ENCODE measurements around the gene RBM17.

RBM17 gene

GRCh38 chr10:6115411-6115810, 26.6 kb downstream of the RBM17 start:
- Histone ChIP-seq H3K4me1 (ENCODE audit: control extremely low read depth in 1 of 4, control insufficient read depth in 4 of 4, insufficient read depth in 4 of 4, low read length in 3 of 4) (no peaks in the 10 kb centered on the region), H3K9me3 (ENCODE audit: control extremely low read depth in 1 of 5, control insufficient read depth in 4 of 5, insufficient read depth in 2 of 5, low read depth in 1 of 5, low read length in 4 of 5) (no peaks in the 10 kb centered on the region), H3K27ac (ENCODE audit: insufficient read depth in 1 of 2, low read depth in 1 of 2, low read length in 2 of 2, poor library complexity in 1 of 2, severe bottlenecking in 2 of 2) (no peak overlapping the region), H3K36me3 (ENCODE audit: control insufficient read depth in 4 of 4, insufficient read depth in 4 of 4, low read length in 3 of 4) (peaks cover 21 to 64% (median 46%) of the 10 kb centered on the region in 4 experiments), H3K27me3 (replicated peaks in 2 of 5; ENCODE audit: control insufficient read depth in 4 of 5, insufficient read depth in 5 of 5, low read length in 4 of 5) (no peaks in the 10 kb centered on the region), H3K4me3 (ENCODE audit: control insufficient read depth in 1 of 7, extremely low read depth in 1 of 7, insufficient read depth in 4 of 7, low read depth in 2 of 7, low read length in 6 of 7) (no peak overlapping the region)
- POLR2A ChIA-PET = no interaction called here
- CTCF ChIA-PET = interaction anchor here (0.6 to 1.5 kb wide), 3 partner anchors 32 to 57 kb away, joined by 3 to 5 read pairs (median 3); no protein-coding TSS in a partner anchor
- WGBS (ENCODE audit: insufficient coverage) = 97% methylated on average over 4 of the region's 4 CpGs
- DNase-seq = no peak

DNA sequence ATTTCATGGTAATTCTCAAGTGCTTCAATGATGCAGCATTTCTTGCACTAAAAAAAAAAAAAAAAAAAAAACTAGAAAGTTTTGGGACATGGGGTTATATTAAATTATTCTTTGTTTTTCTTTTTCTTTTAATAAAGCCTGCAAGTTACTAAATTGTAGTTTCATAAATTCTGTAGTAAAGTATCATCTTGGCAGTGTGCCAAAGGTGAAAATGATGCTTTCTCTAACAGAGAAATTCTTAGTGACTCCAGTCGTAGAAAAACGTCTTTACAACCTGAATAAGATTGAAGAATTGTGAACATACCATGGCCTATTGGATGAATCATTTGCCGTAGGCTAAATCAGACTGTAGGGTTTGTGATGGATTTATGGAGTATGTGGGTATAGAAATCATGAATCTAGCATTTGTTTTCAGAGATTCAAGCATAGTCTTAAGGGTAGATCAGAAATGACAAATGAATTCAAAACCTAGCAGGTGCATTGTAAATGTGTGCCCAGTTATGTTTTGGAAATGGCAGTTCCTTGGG, 27.1 kb downstream of the RBM17 start:
- Histone ChIP-seq H3K4me1 (ENCODE audit: control extremely low read depth in 1 of 4, control insufficient read depth in 4 of 4, insufficient read depth in 4 of 4, low read length in 3 of 4) (peaks cover 0 to 4% (median 0%) of the 10 kb centered on the region in 4 experiments), H3K27ac (ENCODE audit: insufficient read depth in 1 of 2, low read depth in 1 of 2, low read length in 2 of 2, poor library complexity in 1 of 2, severe bottlenecking in 2 of 2) (no peak overlapping the region), H3K27me3 (replicated peaks in 2 of 5; ENCODE audit: control insufficient read depth in 4 of 5, insufficient read depth in 5 of 5, low read length in 4 of 5) (no peaks in the 10 kb centered on the region), H3K36me3 (ENCODE audit: control insufficient read depth in 4 of 4, insufficient read depth in 4 of 4, low read length in 3 of 4) (peaks cover 21 to 59% (median 43%) of the 10 kb centered on the region in 4 experiments), H3K4me3 (ENCODE audit: control insufficient read depth in 1 of 7, extremely low read depth in 1 of 7, insufficient read depth in 4 of 7, low read depth in 2 of 7, low read length in 6 of 7) (no peak overlapping the region), H3K9me3 (ENCODE audit: control extremely low read depth in 1 of 5, control insufficient read depth in 4 of 5, insufficient read depth in 2 of 5, low read depth in 1 of 5, low read length in 4 of 5) (no peaks in the 10 kb centered on the region)
- POLR2A ChIA-PET = no interaction called here
- 100% methylated on average over 1 of the region's 3 CpGs for WGBS (ENCODE audit: insufficient coverage)
- DNase-seq = no peak
- CTCF ChIA-PET = interaction anchor here (1.0 to 1.5 kb wide), 2 partner anchors 24 to 32 kb away, joined by 3 read pairs; no protein-coding TSS in a partner anchor

- H3K9me3 ChIP-seq (ENCODE audit: control extremely low read depth in 1 of 5, control insufficient read depth in 4 of 5, insufficient read depth in 2 of 5, low read depth in 1 of 5, low read length in 4 of 5) = no peaks in the 10 kb centered on the region
- H3K36me3 ChIP-seq (ENCODE audit: control insufficient read depth in 4 of 4, insufficient read depth in 4 of 4, low read length in 3 of 4) = peaks cover 19 to 51% (median 37%) of the 10 kb centered on the region in 4 experiments
- H3K27ac ChIP-seq (ENCODE audit: insufficient read depth in 1 of 2, low read depth in 1 of 2, low read length in 2 of 2, poor library complexity in 1 of 2, severe bottlenecking in 2 of 2) = no peak overlapping the region
- H3K27me3 ChIP-seq (replicated peaks in 2 of 5; ENCODE audit: control insufficient read depth in 4 of 5, insufficient read depth in 5 of 5, low read length in 4 of 5) = no peaks in the 10 kb centered on the region
- ChIA-PET POLR2A (no interaction called here), CTCF (interaction anchor here (1.0 kb wide), 1 partner anchor 23 kb away, joined by 3 read pairs; no protein-coding TSS in a partner anchor)
- no CpG with 5 or more reads among the region's 1 CpG for WGBS (ENCODE audit: insufficient coverage)
- H3K4me3 ChIP-seq (ENCODE audit: control insufficient read depth in 1 of 7, extremely low read depth in 1 of 7, insufficient read depth in 4 of 7, low read depth in 2 of 7, low read length in 6 of 7) = no peak overlapping the region
- DNase-seq = no peak
- peaks cover 0 to 4% (median 0%) of the 10 kb centered on the region in 4 experiments for H3K4me1 ChIP-seq (ENCODE audit: control extremely low read depth in 1 of 4, control insufficient read depth in 4 of 4, insufficient read depth in 4 of 4, low read length in 3 of 4)
Observed at GRCh38 chr10:6116806-6117205, 28.0 kb downstream of the RBM17 start.

GRCh38 chr10:6117711-6118110, 28.9 kb downstream of the RBM17 start:
- Histone ChIP-seq H3K9me3 (ENCODE audit: control extremely low read depth in 1 of 5, control insufficient read depth in 4 of 5, insufficient read depth in 2 of 5, low read depth in 1 of 5, low read length in 4 of 5) (no peaks in the 10 kb centered on the region), H3K4me3 (ENCODE audit: control insufficient read depth in 1 of 7, extremely low read depth in 1 of 7, insufficient read depth in 4 of 7, low read depth in 2 of 7, low read length in 6 of 7) (no peak overlapping the region), H3K27me3 (replicated peaks in 2 of 5; ENCODE audit: control insufficient read depth in 4 of 5, insufficient read depth in 5 of 5, low read length in 4 of 5) (no peaks in the 10 kb centered on the region), H3K27ac (ENCODE audit: insufficient read depth in 1 of 2, low read depth in 1 of 2, low read length in 2 of 2, poor library complexity in 1 of 2, severe bottlenecking in 2 of 2) (no peak overlapping the region), H3K4me1 (ENCODE audit: control extremely low read depth in 1 of 4, control insufficient read depth in 4 of 4, insufficient read depth in 4 of 4, low read length in 3 of 4) (peaks cover 0 to 4% (median 0%) of the 10 kb centered on the region in 4 experiments), H3K36me3 (ENCODE audit: control insufficient read depth in 4 of 4, insufficient read depth in 4 of 4, low read length in 3 of 4) (peaks cover 16 to 42% (median 30%) of the 10 kb centered on the region in 4 experiments)
- no peak for DNase-seq
- ChIA-PET CTCF (interaction anchor here (0.9 kb wide), 2 partner anchors 30 to 85 kb away, joined by 3 read pairs; partner anchors contain the start of gene PFKFB3), POLR2A (no interaction called here)
- WGBS (ENCODE audit: insufficient coverage) = 97% methylated on average over 10 of the region's 11 CpGs

DNA sequence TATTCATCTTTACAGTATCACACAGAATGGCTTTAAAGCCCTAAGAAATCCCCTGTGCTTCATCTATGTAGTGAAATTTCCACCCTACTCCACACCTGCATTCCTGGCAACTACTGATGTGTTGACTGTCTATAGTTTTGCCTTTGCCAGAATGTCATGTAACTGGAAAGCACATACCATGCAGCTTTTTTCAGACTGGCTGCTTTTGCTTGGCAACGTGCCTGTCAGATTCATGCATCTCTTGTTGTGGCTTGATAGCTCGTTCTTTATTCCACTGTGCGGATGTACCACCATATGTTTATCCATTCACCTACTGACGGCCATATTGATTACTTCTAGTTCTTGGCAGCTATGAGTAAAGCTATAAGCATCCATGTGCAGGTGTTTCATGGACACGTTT, 30.6 kb downstream of the RBM17 start:
- CTCF ChIA-PET = interaction anchor here (0.9 to 2.0 kb wide), 7 partner anchors 12 to 291 kb away, joined by 3 to 6 read pairs (median 3); no protein-coding TSS in a partner anchor
- 87% methylated on average over 4 of the region's 5 CpGs for WGBS (ENCODE audit: insufficient coverage)

DNA sequence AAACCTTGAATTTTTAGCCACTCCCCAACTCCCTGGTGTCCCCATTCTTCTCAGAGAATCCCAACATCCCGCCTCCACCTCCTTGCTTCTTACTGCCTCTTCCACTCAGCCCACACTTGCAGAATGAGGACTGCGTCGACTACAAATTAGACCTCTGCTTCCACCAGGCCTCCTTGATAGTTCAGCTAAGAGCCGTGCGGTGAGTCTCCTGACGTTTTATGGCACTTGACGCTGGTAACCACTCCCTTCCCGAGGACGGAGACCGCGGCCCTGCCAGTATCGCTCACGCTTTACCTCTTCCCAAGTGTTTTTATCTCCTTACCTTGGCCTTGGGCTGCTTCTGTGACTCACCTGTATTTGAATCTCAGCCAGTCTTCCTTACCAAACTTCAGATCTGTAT, 31.1 kb downstream of the RBM17 start:
- POLR2A ChIA-PET = no interaction called here
- no peak for DNase-seq
- H3K4me3 ChIP-seq (ENCODE audit: control insufficient read depth in 1 of 7, extremely low read depth in 1 of 7, insufficient read depth in 4 of 7, low read depth in 2 of 7, low read length in 6 of 7) = no peak overlapping the region

More for the DNA sequence above, 30.6 kb downstream of the RBM17 start:
- no peaks in the 10 kb centered on the region for H3K9me3 ChIP-seq (ENCODE audit: control extremely low read depth in 1 of 5, control insufficient read depth in 4 of 5, insufficient read depth in 2 of 5, low read depth in 1 of 5, low read length in 4 of 5)
- no peak for DNase-seq
- H3K4me3 ChIP-seq (ENCODE audit: control insufficient read depth in 1 of 7, extremely low read depth in 1 of 7, insufficient read depth in 4 of 7, low read depth in 2 of 7, low read length in 6 of 7) = no peak overlapping the region
- POLR2A ChIA-PET = no interaction called here
- no peaks in the 10 kb centered on the region for H3K27me3 ChIP-seq (replicated peaks in 2 of 5; ENCODE audit: control insufficient read depth in 4 of 5, insufficient read depth in 5 of 5, low read length in 4 of 5)
- H3K4me1 ChIP-seq (ENCODE audit: control extremely low read depth in 1 of 4, control insufficient read depth in 4 of 4, insufficient read depth in 4 of 4, low read length in 3 of 4) = peaks cover 5 to 20% (median 11%) of the 10 kb centered on the region in 4 experiments
- H3K27ac ChIP-seq (ENCODE audit: insufficient read depth in 1 of 2, low read depth in 1 of 2, low read length in 2 of 2, poor library complexity in 1 of 2, severe bottlenecking in 2 of 2) = no peak overlapping the region
- H3K36me3 ChIP-seq (ENCODE audit: control insufficient read depth in 4 of 4, insufficient read depth in 4 of 4, low read length in 3 of 4) = peaks cover 5 to 25% (median 16%) of the 10 kb centered on the region in 4 experiments

DNA sequence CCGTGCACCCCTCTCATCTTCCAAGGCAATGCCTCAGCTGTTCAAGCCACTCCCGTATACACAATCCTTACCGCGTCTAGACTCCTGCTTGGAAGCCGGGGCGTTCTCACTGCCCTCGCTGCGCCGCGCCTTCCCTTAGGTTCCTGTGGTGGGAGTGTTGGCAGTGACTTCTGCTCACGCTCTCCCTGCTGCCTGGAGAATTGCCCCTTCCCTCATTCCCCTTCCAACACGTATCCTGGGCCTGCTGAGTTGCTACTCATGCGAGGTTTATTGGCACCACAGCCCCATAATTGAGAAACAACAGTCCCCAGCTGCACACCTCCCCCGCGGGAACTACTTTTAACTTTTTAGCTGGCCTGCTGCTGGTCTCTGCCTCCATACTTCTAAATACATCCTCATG, 31.9 kb downstream of the RBM17 start:
- WGBS (ENCODE audit: insufficient coverage) = 93% methylated on average over 15 of the region's 15 CpGs
- Histone ChIP-seq H3K4me3 (ENCODE audit: control insufficient read depth in 1 of 7, extremely low read depth in 1 of 7, insufficient read depth in 4 of 7, low read depth in 2 of 7, low read length in 6 of 7) (no peak overlapping the region), H3K9me3 (ENCODE audit: control extremely low read depth in 1 of 5, control insufficient read depth in 4 of 5, insufficient read depth in 2 of 5, low read depth in 1 of 5, low read length in 4 of 5) (no peaks in the 10 kb centered on the region), H3K4me1 (ENCODE audit: control extremely low read depth in 1 of 4, control insufficient read depth in 4 of 4, insufficient read depth in 4 of 4, low read length in 3 of 4) (peaks cover 8 to 29% (median 19%) of the 10 kb centered on the region in 4 experiments), H3K27me3 (replicated peaks in 2 of 5; ENCODE audit: control insufficient read depth in 4 of 5, insufficient read depth in 5 of 5, low read length in 4 of 5) (no peaks in the 10 kb centered on the region), H3K27ac (ENCODE audit: insufficient read depth in 1 of 2, low read depth in 1 of 2, low read length in 2 of 2, poor library complexity in 1 of 2, severe bottlenecking in 2 of 2) (no peak overlapping the region), H3K36me3 (ENCODE audit: control insufficient read depth in 4 of 4, insufficient read depth in 4 of 4, low read length in 3 of 4) (peaks cover 0 to 12% (median 7%) of the 10 kb centered on the region in 4 experiments)
- DNase-seq = no peak
- ChIA-PET CTCF (interaction anchor here (0.6 to 5.9 kb wide), 10 partner anchors 10 to 281 kb away, joined by 3 to 31 read pairs (median 6); partner anchors contain the start of gene PFKFB3), POLR2A (no interaction called here)

More for the DNA sequence above, 31.1 kb downstream of the RBM17 start:
- Histone ChIP-seq H3K27me3 (replicated peaks in 2 of 5; ENCODE audit: control insufficient read depth in 4 of 5, insufficient read depth in 5 of 5, low read length in 4 of 5) (no peaks in the 10 kb centered on the region), H3K9me3 (ENCODE audit: control extremely low read depth in 1 of 5, control insufficient read depth in 4 of 5, insufficient read depth in 2 of 5, low read depth in 1 of 5, low read length in 4 of 5) (no peaks in the 10 kb centered on the region), H3K36me3 (ENCODE audit: control insufficient read depth in 4 of 4, insufficient read depth in 4 of 4, low read length in 3 of 4) (peaks cover 2 to 19% (median 11%) of the 10 kb centered on the region in 4 experiments), H3K27ac (ENCODE audit: insufficient read depth in 1 of 2, low read depth in 1 of 2, low read length in 2 of 2, poor library complexity in 1 of 2, severe bottlenecking in 2 of 2) (no peak overlapping the region), H3K4me1 (ENCODE audit: control extremely low read depth in 1 of 4, control insufficient read depth in 4 of 4, insufficient read depth in 4 of 4, low read length in 3 of 4) (peaks cover 8 to 25% (median 17%) of the 10 kb centered on the region in 4 experiments)
- whole genome bisulfite sequencing (ENCODE audit: insufficient coverage) = 97% methylated on average over 13 of the region's 13 CpGs
- CTCF ChIA-PET = interaction anchor here (0.6 to 5.9 kb wide), 10 partner anchors 9 to 290 kb away, joined by 3 to 31 read pairs (median 4); no protein-coding TSS in a partner anchor

Measured in common myeloid progenitor, CD34-positive (primary cell).